NB4 (cell line): ENCODE data around the gene VPS33A.

Experiments used
- POLR2A ChIP-seq: IDR thresholded peaks from 2 replicates; pipeline ENCODE4 v1.6.1; 2011; ENCODE audit warnings: mild to moderate bottlenecking; ENCODE audit not compliant: insufficient read length; ENCODE audit errors: extremely low read depth
- TF ChIP-seq, protein P1 (sequence below): IDR thresholded peaks from one replicate; pipeline ENCODE4 v1.5.1; 2012; ENCODE audit warnings: low read depth, low read length
- TF ChIP-seq, protein P2 (sequence below): IDR thresholded peaks from 2 replicates; pipeline ENCODE4 v1.6.1; 2011; ENCODE audit warnings: low read depth, low read length

- TF ChIP-seq, protein P1, sequence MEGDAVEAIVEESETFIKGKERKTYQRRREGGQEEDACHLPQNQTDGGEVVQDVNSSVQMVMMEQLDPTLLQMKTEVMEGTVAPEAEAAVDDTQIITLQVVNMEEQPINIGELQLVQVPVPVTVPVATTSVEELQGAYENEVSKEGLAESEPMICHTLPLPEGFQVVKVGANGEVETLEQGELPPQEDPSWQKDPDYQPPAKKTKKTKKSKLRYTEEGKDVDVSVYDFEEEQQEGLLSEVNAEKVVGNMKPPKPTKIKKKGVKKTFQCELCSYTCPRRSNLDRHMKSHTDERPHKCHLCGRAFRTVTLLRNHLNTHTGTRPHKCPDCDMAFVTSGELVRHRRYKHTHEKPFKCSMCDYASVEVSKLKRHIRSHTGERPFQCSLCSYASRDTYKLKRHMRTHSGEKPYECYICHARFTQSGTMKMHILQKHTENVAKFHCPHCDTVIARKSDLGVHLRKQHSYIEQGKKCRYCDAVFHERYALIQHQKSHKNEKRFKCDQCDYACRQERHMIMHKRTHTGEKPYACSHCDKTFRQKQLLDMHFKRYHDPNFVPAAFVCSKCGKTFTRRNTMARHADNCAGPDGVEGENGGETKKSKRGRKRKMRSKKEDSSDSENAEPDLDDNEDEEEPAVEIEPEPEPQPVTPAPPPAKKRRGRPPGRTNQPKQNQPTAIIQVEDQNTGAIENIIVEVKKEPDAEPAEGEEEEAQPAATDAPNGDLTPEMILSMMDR, result no peak
- TF ChIP-seq POLR2A, result no peak
- TF ChIP-seq, protein P2, sequence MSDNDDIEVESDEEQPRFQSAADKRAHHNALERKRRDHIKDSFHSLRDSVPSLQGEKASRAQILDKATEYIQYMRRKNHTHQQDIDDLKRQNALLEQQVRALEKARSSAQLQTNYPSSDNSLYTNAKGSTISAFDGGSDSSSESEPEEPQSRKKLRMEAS, result no peak
Observed at GRCh38 chr12:122275459-122275858, 9.2 kb upstream of the VPS33A start.
